Measurements from ENCODE around the gene TBX3. TPM values are rescaled to one million over a fixed set of nuclear protein-coding genes. Genes with fewer than 3 reads are reported as not detected.

TBX3 gene
- total RNA-seq, 1 donor from 2014 or later: 16.3 TPM

GRCh38 chr12:114670291-114670980 is 13.5 kb downstream of the TBX3 start:
- Mint-ChIP-seq H3K27ac (no peak overlapping the region), H3K27me3 (peaks cover 81% of the 10 kb centered on the region), H3K4me3 (ENCODE audit: low read depth) (no peak overlapping the region), H3K36me3 (ENCODE audit: insufficient read depth) (peaks cover 26% of the 10 kb centered on the region), H3K9me3 (ENCODE audit: low read depth) (no peaks in the 10 kb centered on the region), H3K4me1 (ENCODE audit: low read depth) (peaks cover 19% of the 10 kb centered on the region)
- DNase-seq (ENCODE audit: low spot score, unreplicated experiment): no peak
- no peak for TF ChIP-seq CTCF (IDR thresholded peaks at IDR 0.05; ENCODE audit: unreplicated experiment)

- peaks cover 19% of the 10 kb centered on the region for H3K4me1 Mint-ChIP-seq (ENCODE audit: low read depth)
- peaks cover 21% of the 10 kb centered on the region for H3K36me3 Mint-ChIP-seq (ENCODE audit: insufficient read depth)
- no peak overlapping the region for H3K27ac Mint-ChIP-seq
- TF ChIP-seq CTCF (IDR thresholded peaks at IDR 0.05; ENCODE audit: unreplicated experiment): no peak
- peaks cover 80% of the 10 kb centered on the region for H3K27me3 Mint-ChIP-seq
- peak overlapping the region; percentile 37 for H3K4me3 Mint-ChIP-seq (ENCODE audit: low read depth)
- H3K9me3 Mint-ChIP-seq (ENCODE audit: low read depth): no peaks in the 10 kb centered on the region
- DNase-seq (ENCODE audit: low spot score, unreplicated experiment): no peak
These were observed 14.3 kb downstream of the TBX3 start for GRCh38 chr12:114669401-114670290.

GRCh38 chr12:114668886-114669288 is 15.1 kb downstream of the TBX3 start:
- Mint-ChIP-seq H3K27me3 (peaks cover 83% of the 10 kb centered on the region), H3K4me3 (ENCODE audit: low read depth) (peak overlapping the region; percentile 70), H3K27ac (no peak overlapping the region), H3K36me3 (ENCODE audit: insufficient read depth) (peaks cover 19% of the 10 kb centered on the region), H3K4me1 (ENCODE audit: low read depth) (peaks cover 19% of the 10 kb centered on the region), H3K9me3 (ENCODE audit: low read depth) (no peaks in the 10 kb centered on the region)
- DNase-seq (ENCODE audit: low spot score, unreplicated experiment): no peak
- no peak for TF ChIP-seq CTCF (IDR thresholded peaks at IDR 0.05; ENCODE audit: unreplicated experiment)

- peaks cover 19% of the 10 kb centered on the region for H3K4me1 Mint-ChIP-seq (ENCODE audit: low read depth)
These were observed 15.7 kb downstream of the TBX3 start for GRCh38 chr12:114668151-114668885.

More at GRCh38 chr12:114668151-114668885, 15.7 kb downstream of the TBX3 start:
- Mint-ChIP-seq H3K36me3 (ENCODE audit: insufficient read depth) (peaks cover 13% of the 10 kb centered on the region), H3K27ac (peak overlapping the region; percentile 82), H3K4me3 (ENCODE audit: low read depth) (peak overlapping the region; percentile 70), H3K9me3 (ENCODE audit: low read depth) (no peaks in the 10 kb centered on the region), H3K27me3 (peaks cover 83% of the 10 kb centered on the region)
- DNase-seq (ENCODE audit: low spot score, unreplicated experiment): peak; percentile 77
- peak; percentile 60 for TF ChIP-seq CTCF (IDR thresholded peaks at IDR 0.05; ENCODE audit: unreplicated experiment)
